ENCODE results near the gene ETFB.
A peak's percentile ranks its signal among the peaks of the same experiment; 100 is the strongest.

The ETFB gene

DNA sequence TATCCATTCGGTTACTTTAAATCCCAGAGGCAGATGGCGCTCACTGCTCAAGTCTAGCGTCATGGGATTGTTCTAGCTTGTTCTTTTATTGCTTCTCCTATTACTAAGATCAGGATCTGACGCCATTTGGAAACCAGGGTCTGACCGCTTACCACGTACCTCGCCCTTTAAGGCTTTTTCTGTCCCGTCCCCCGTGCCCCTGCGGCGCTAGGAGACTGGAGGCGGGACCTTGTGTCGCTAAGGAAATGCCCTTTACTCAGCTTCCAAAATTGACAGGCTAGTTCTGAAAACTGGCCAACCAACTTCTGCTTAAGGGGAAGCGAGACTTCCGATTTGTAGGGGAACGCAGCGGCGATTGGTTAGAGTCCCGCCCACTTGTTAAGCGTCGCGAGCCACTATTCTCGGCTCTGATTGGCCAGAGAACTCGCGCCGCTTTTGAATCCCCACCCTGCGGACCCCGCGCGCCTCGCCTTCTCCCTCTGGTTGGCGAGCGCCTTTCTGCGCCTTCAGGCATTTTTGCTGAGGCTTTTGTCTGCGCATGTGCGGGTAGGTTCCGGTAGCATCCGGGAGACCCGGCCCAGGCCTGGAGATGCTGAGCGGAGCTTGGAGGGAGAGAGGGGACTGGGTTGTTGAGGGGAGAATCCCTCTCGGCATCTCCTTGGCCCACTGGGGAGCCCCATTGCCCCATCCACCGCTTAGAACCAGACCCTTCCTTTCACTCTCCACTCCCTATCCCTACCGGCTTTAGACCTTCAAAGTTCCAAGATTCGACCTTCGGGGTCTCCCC lies 28.1 kb upstream of the ETFB start:
- Histone ChIP-seq H3K9me3 (ENCODE audit: control insufficient read depth, insufficient read depth, low read length) (no peaks in the 10 kb centered on the region), H3K4me3 (ENCODE audit: low read depth, low read length) (peak overlapping the region; percentile 87), H3K4me1 (ENCODE audit: control insufficient read depth, insufficient read depth, low read length) (peaks cover 8% of the 10 kb centered on the region; the same call in 1 of the 2 replicates), H3K27ac (ENCODE audit: low read depth, low read length) (peak overlapping the region; percentile 89), H3K36me3 (ENCODE audit: control insufficient read depth, insufficient read depth, low read length) (no peaks in the 10 kb centered on the region), H3K27me3 (ENCODE audit: control insufficient read depth, insufficient read depth, low read length) (no peaks in the 10 kb centered on the region), H3K9ac (ENCODE audit: low read depth, low read length) (peak overlapping the region; percentile 85)

DNA sequence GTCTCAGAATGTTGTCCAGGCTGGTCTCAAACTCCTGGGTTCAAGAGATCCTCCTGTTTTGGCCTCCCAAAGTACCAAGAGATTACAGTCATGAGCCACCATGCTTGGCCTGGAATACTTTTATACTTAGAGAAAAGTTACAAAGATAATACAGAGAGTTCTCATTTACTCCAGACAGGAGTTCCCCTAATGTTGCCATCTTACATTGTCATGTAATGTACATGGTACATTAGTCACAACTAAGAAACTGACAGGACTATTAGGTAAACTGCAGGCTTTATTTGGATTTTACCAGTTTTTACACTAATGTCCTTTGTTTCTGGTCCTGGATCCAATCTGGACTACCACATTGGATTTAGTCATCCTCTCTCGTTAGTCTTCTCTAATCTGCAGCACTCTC lies 26.5 kb upstream of the ETFB start:
- Histone ChIP-seq H3K27me3 (ENCODE audit: control insufficient read depth, insufficient read depth, low read length) (no peaks in the 10 kb centered on the region), H3K4me1 (ENCODE audit: control insufficient read depth, insufficient read depth, low read length) (peaks cover 8% of the 10 kb centered on the region; the same call in 1 of the 2 replicates), H3K9ac (ENCODE audit: low read depth, low read length) (no peak overlapping the region), H3K4me3 (ENCODE audit: low read depth, low read length) (no peak overlapping the region), H3K36me3 (ENCODE audit: control insufficient read depth, insufficient read depth, low read length) (no peaks in the 10 kb centered on the region), H3K27ac (ENCODE audit: low read depth, low read length) (no peak overlapping the region), H3K9me3 (ENCODE audit: control insufficient read depth, insufficient read depth, low read length) (no peaks in the 10 kb centered on the region)

DNA sequence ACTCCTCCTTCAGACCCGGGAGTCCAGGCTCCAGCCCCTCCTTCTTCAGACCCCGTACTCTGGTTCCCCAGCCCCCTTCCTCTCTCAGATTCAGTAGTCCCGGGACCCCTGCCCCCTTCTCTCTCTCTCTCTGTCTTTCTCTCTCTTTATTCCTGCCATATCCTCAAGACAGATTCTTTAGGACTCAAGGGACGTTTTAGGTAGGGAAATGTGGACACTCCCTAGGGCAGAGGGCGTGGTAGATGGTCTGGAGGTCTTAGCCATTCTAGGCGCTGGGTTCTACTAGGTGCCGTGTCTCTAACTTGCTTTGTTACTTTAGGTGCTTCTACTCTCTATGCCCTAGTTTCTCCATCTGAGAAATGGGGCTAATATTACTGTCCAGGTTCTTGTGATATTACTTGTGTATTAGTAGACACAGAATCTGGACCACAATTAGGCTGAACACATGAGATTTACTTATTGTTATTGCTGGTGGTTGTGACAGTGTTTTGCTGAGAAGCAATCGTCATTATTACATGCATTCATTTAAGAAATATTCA lies 25.0 kb upstream of the ETFB start:
- no peaks in the 10 kb centered on the region for H3K27me3 ChIP-seq (ENCODE audit: control insufficient read depth, insufficient read depth, low read length)
- H3K9ac ChIP-seq (ENCODE audit: low read depth, low read length), result no peak overlapping the region
- no peaks in the 10 kb centered on the region for H3K9me3 ChIP-seq (ENCODE audit: control insufficient read depth, insufficient read depth, low read length)
- H3K27ac ChIP-seq (ENCODE audit: low read depth, low read length), result no peak overlapping the region
- no peak overlapping the region; the same call in 1 of the 2 replicates for H3K4me3 ChIP-seq (ENCODE audit: low read depth, low read length)
- peaks cover 8% of the 10 kb centered on the region; the same call in 1 of the 2 replicates for H3K4me1 ChIP-seq (ENCODE audit: control insufficient read depth, insufficient read depth, low read length)
- no peaks in the 10 kb centered on the region for H3K36me3 ChIP-seq (ENCODE audit: control insufficient read depth, insufficient read depth, low read length)

DNA sequence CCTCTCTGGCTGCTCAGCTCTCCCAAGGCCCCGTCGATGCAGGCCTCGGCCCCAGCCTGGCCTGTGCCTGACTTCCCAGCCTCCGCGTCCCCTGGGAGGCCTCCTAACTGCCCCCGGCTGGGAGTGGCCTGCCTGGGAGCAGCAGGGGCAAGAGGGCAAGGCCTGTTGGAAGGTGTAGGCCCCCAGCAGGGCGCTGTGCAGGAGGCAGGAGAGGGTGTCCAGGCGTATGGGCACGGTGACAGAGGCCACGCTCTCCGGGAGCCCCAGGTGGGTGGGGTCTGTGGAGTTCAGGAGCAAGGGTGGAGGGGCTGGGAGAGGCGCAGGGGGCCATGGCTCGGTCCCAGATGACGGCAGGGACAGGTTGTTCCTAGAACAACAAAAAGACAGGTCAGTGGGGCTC lies 23.0 kb upstream of the ETFB start:
- H3K27ac ChIP-seq (ENCODE audit: low read depth, low read length), result no peak overlapping the region
- H3K9ac ChIP-seq (ENCODE audit: low read depth, low read length), result no peak overlapping the region
- peaks cover 8% of the 10 kb centered on the region; the same call in 1 of the 2 replicates for H3K4me1 ChIP-seq (ENCODE audit: control insufficient read depth, insufficient read depth, low read length)
- H3K36me3 ChIP-seq (ENCODE audit: control insufficient read depth, insufficient read depth, low read length), result no peaks in the 10 kb centered on the region
- H3K4me3 ChIP-seq (ENCODE audit: low read depth, low read length), result no peak overlapping the region
- no peaks in the 10 kb centered on the region for H3K9me3 ChIP-seq (ENCODE audit: control insufficient read depth, insufficient read depth, low read length)
- no peaks in the 10 kb centered on the region for H3K27me3 ChIP-seq (ENCODE audit: control insufficient read depth, insufficient read depth, low read length)

DNA sequence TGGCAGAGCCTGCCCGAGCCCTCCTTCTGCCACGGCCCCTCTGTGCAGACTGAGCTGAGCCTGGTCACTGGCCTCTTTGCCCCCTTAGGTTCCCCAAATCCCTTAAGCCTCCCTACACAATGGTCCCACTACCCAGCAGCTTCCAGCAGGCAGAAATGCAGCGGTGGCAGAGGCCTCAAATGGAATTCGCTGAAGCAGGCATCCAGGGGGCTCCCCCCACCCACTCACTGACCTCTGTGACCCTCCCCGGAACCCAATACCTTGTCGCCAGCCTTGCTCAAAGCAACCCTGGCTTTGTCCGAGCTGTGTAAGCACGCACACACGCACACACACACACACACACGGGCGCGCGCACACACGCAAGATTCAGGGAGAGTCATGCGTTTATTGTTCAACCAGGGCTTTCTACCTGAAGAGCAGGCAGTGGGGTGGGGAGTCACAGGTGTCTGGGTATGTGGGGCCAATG lies 21.8 kb upstream of the ETFB start, which contains the start of gene LIM2:
LIM2 (minus strand) TSS at position 51 of the 466 bp plus-strand sequence. CDS start 531 bp downstream, outside the sequence.
- H3K9ac ChIP-seq (ENCODE audit: low read depth, low read length), result no peak within 1 kb of the TSS
- H3K36me3 ChIP-seq (ENCODE audit: control insufficient read depth, insufficient read depth, low read length), result no peaks in the 10 kb centered on the region
- H3K4me1 ChIP-seq (ENCODE audit: control insufficient read depth, insufficient read depth, low read length), result peaks cover 8% of the 10 kb centered on the region; the same call in 1 of the 2 replicates
- H3K9me3 ChIP-seq (ENCODE audit: control insufficient read depth, insufficient read depth, low read length), result no peaks in the 10 kb centered on the region
- H3K27me3 ChIP-seq (ENCODE audit: control insufficient read depth, insufficient read depth, low read length), result no peaks in the 10 kb centered on the region
- no peak within 1 kb of the TSS for H3K27ac ChIP-seq (ENCODE audit: low read depth, low read length)
- no peak within 1 kb of the TSS for H3K4me3 ChIP-seq (ENCODE audit: low read depth, low read length)

DNA sequence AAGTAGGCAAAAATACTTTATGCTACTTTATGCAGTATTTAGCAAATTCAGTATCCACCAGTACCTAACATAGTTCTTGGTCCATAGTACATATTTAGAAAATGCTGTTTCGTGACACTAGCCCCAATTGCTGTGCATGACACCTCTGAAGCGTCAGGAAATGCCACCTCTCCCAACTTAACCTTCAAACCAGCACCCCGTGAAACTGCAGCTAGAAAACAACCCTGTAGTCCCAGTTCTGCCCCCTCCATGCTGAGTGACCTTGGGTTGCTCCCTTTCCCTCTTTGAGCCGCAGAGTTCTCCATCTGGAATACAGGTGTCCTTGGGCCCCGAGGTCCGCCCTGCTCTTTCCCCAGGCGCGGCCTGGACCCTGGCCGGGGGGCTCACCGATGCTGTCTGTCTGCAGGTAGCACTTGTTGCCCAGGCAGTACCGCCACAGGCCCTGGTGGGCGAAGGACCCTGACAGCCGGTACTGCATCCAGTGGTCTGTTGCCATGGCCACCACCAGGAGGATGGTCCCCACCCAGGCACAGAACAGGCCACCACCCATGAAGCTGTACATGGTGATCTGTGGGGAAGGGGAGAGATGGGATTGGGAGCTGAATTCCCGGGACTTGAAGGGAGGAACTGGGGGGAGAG lies 20.8 kb upstream of the ETFB start:
- Histone ChIP-seq H3K9me3 (ENCODE audit: control insufficient read depth, insufficient read depth, low read length) (no peaks in the 10 kb centered on the region; the same call in 1 of the 2 replicates), H3K27me3 (ENCODE audit: control insufficient read depth, insufficient read depth, low read length) (no peaks in the 10 kb centered on the region), H3K4me3 (ENCODE audit: low read depth, low read length) (no peak overlapping the region), H3K9ac (ENCODE audit: low read depth, low read length) (no peak overlapping the region), H3K36me3 (ENCODE audit: control insufficient read depth, insufficient read depth, low read length) (no peaks in the 10 kb centered on the region), H3K4me1 (ENCODE audit: control insufficient read depth, insufficient read depth, low read length) (peaks cover 8% of the 10 kb centered on the region; the same call in 1 of the 2 replicates), H3K27ac (ENCODE audit: low read depth, low read length) (no peak overlapping the region)

DNA sequence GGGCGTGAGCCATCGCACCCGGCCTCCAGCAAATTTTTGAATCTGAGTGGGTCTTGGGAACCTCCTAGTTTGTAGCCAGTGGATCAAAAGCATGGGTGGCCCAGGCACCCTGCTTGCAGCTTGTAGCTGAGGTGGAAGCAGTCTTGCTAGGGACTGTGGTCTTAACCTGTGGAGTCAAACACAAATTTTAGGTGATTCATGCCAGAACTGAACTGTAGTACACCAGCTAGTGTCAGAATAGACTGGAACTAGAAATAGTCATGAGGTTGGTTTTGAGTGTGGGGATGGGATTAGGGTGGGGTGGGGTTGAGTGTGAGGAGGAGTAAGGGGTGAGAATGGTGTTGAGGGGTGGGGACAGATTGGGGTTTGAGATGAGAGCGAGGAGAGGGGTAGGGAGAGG lies 15.8 kb upstream of the ETFB start:
- Histone ChIP-seq H3K4me1 (ENCODE audit: control insufficient read depth, insufficient read depth, low read length) (no peaks in the 10 kb centered on the region), H3K27ac (ENCODE audit: low read depth, low read length) (no peak overlapping the region), H3K9ac (ENCODE audit: low read depth, low read length) (no peak overlapping the region), H3K4me3 (ENCODE audit: low read depth, low read length) (no peak overlapping the region), H3K36me3 (ENCODE audit: control insufficient read depth, insufficient read depth, low read length) (no peaks in the 10 kb centered on the region), H3K9me3 (ENCODE audit: control insufficient read depth, insufficient read depth, low read length) (peaks cover 5% of the 10 kb centered on the region; the same call in 1 of the 2 replicates), H3K27me3 (ENCODE audit: control insufficient read depth, insufficient read depth, low read length) (no peaks in the 10 kb centered on the region)

DNA sequence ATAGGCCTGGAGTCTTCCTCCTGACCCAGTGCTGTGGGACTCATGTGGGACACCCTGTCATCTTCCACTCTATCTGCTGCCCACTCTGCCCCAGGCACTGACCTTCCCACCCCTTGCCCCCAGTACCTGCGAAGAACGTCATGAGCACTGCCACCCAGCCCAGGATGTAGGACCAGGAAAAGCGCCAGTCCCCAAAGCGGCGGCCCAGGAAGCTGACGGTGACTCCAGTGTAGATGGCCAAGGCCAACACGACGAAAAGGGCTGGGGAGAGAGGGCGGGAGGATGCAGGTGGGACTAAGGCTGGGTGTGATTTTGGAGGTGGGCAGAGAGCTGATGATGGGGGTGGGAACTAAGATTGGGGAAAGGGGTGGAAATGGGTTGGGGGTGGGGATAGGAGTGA lies 14.2 kb upstream of the ETFB start:
- Histone ChIP-seq H3K36me3 (ENCODE audit: control insufficient read depth, insufficient read depth, low read length) (no peaks in the 10 kb centered on the region), H3K4me3 (ENCODE audit: low read depth, low read length) (no peak overlapping the region), H3K27ac (ENCODE audit: low read depth, low read length) (no peak overlapping the region), H3K4me1 (ENCODE audit: control insufficient read depth, insufficient read depth, low read length) (no peaks in the 10 kb centered on the region), H3K9ac (ENCODE audit: low read depth, low read length) (no peak overlapping the region), H3K9me3 (ENCODE audit: control insufficient read depth, insufficient read depth, low read length) (peaks cover 5% of the 10 kb centered on the region; the same call in 1 of the 2 replicates), H3K27me3 (ENCODE audit: control insufficient read depth, insufficient read depth, low read length) (no peaks in the 10 kb centered on the region)

DNA sequence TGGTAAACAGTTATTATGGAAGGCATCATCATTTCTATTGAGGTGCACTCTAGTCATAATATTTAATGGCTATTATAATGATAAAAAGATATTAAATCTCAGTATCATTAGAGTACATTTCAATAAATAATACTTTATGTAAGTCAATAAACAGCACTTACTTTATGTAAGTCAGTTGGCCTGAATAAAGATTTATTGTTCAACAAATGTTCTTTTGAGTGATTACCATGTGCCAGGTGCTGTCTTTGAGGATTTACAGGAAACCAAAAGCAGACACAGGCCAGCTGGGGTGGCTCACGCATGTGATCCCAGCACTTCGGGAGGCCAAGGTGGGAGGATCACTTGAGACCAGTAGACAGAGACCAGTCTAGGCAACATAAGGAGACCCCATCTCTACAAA lies 11.2 kb upstream of the ETFB start:
- no peaks in the 10 kb centered on the region for H3K4me1 ChIP-seq (ENCODE audit: control insufficient read depth, insufficient read depth, low read length)

DNA sequence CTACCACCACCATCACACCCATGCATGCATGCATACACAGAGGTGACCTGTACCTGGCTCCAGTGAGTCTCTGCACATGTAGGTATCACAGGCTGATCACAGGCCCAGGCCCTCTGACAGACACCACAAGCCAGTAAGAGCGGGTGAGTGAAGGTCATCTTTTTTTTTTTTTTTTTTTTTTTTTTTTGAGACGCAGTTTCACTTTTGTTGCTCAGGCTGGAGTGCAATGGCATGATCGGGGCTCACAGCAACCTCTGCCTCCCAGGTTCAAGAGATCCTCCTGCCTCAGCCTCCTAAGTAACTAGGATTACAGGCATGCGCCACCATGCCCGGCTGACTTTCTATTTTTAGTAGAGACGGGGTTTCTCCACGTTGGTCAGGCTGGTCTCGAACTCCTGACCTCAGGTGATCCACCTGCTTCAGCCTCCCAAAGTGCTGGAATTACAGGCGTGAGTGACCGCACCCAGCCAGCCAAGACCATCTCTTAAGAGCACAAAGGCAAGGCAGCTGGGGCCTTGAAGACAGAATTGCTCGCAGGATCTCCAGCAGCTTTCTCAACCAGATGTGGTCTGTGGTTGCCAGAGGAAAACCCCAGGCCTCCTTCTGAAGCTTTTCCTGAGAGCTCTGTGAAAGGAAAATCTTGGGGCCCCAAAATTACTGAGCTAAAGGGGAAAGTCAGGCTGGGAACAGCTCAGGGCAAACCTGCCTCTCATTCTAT lies 9.5 kb upstream of the ETFB start:
- no peaks in the 10 kb centered on the region for H3K9me3 ChIP-seq (ENCODE audit: control insufficient read depth, insufficient read depth, low read length)
- no peaks in the 10 kb centered on the region for H3K4me1 ChIP-seq (ENCODE audit: control insufficient read depth, insufficient read depth, low read length)
- no peaks in the 10 kb centered on the region for H3K27me3 ChIP-seq (ENCODE audit: control insufficient read depth, insufficient read depth, low read length)
- H3K9ac ChIP-seq (ENCODE audit: low read depth, low read length), result no peak overlapping the region
- H3K4me3 ChIP-seq (ENCODE audit: low read depth, low read length), result no peak overlapping the region
- no peaks in the 10 kb centered on the region for H3K36me3 ChIP-seq (ENCODE audit: control insufficient read depth, insufficient read depth, low read length)
- H3K27ac ChIP-seq (ENCODE audit: low read depth, low read length), result no peak overlapping the region

More for the DNA sequence above, 11.2 kb upstream of the ETFB start:
- Histone ChIP-seq H3K27ac (ENCODE audit: low read depth, low read length) (no peak overlapping the region), H3K9ac (ENCODE audit: low read depth, low read length) (no peak overlapping the region), H3K27me3 (ENCODE audit: control insufficient read depth, insufficient read depth, low read length) (no peaks in the 10 kb centered on the region), H3K9me3 (ENCODE audit: control insufficient read depth, insufficient read depth, low read length) (peaks cover 5% of the 10 kb centered on the region; the same call in 1 of the 2 replicates), H3K36me3 (ENCODE audit: control insufficient read depth, insufficient read depth, low read length) (no peaks in the 10 kb centered on the region), H3K4me3 (ENCODE audit: low read depth, low read length) (no peak overlapping the region)
